Dedifferentiated amniotic fluid mesenchymal stem cell (primary cell): ENCODE measurements around the gene ERBB2.
"Not testable (repeated sequence)": the region's sequence is repeated elsewhere in the genome, so short reads cannot be mapped to it uniquely, and the experiment has no call there.

ENCODE experiments used
- DNase-seq: peaks from one replicate; pipeline ENCODE4 v3.0.0-alpha.2; 2016; ENCODE audit errors: extremely low spot score

The ERBB2 gene

GRCh38 chr17:39678340-39679116, 21.3 kb upstream of the ERBB2 start:
- no peak for DNase-seq

- no peak for DNase-seq
Measured at GRCh38 chr17:39679521-39680192, 20.2 kb upstream of the ERBB2 start.

- DNase-seq: no peak
Measured at GRCh38 chr17:39683295-39683939, 16.4 kb upstream of the ERBB2 start.

DNA sequence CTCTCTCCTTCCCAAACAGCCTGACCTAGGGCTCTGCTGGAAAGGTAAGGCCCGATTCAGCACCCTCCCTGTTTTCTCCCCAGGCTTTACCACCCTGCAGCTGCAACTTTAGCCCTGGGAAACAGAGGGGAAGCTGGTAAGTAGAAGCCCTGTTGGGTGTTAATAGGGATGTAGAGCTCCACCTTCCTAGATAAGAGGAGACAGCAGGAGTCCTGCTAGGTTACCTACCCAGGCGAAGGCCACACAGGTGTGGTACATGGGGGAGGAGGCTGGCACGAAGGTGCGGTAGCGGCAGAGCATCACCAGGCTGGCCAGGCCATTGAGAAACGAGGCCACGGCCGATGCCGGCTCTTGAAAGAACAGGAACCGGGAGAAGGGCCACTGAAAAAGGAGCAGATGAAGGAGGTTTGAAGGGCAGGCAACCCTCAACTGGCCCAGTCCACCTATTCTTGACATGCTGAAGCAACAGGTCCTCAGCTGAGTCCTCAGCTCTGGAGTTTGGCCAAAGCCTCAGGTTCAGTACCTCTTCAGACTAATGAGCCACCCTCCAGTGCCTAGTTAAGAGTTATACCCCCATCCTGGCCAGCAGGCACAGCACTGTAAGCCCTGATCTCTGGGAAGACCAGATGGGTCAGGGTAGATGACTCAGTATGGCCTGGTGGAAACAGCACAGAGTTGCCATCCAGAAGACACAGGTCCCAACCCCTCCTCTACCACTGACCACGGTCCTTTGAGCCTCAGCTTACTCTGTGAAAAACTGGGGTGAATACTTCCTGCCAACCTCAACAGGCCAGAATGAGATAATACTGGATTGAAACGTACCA, 15.3 kb upstream of the ERBB2 start:
- no peak for DNase-seq

GRCh38 chr17:39687101-39687545, 12.7 kb upstream of the ERBB2 start:
- DNase-seq: no peak

GRCh38 chr17:39687546-39688474, 12.1 kb upstream of the ERBB2 start, which contains the start of gene PGAP3:
TSS of gene PGAP3 (minus strand) at chr17:39688057. CDS start at chr17:39688014, 43 bp downstream.
- DNase-seq: peak; percentile 73

- no peak for DNase-seq
Measured at GRCh38 chr17:39688475-39688835, 11.4 kb upstream of the ERBB2 start.

- no peak for DNase-seq
Measured at GRCh38 chr17:39688945-39689344, 10.9 kb upstream of the ERBB2 start.

- DNase-seq: no peak
Measured at GRCh38 chr17:39694593-39694992, 5.3 kb upstream of the ERBB2 start.

DNA sequence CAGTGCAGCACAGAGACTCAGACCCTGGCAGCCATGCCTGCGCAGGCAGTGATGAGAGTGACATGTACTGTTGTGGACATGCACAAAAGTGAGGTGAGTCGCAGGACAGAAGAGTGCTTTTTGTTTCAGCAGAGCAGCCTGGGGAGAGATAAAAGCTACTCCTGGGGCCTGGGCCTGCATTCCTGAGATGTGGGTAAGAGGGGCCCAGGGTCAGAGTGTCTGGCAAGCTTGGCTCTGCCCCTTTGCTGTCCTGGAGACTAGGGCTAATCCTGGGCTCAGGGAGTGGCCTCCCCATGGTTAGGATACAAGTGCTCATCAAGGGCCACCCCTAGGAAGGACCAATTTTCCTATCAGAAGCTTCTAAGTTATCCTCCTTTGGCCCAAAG, 4.8 kb upstream of the ERBB2 start:
- DNase-seq: no peak

DNA sequence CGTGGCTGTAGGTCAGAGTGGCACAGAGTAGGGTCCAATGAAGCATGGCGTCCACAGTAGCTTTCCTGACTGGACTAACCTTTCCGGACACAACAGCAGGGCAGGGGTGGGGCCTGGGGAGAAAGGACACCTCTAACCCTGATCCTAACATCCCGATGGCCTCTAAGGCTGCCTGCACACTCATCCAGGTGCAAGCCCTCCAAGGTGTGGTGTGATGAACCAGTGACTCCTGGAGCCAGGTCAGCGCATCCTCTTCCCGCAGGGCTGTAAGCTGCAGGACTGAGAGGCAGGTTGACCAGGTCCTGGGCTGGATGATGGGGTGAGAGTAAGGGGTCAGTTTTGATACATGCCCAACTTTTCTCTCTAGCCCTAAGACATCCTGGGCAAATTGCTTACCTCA, 3.1 kb upstream of the ERBB2 start:
- DNase-seq: no peak

- no peak for DNase-seq
Measured at GRCh38 chr17:39697961-39698360, 1.9 kb upstream of the ERBB2 start.

- DNase-seq: not testable (repeated sequence)
Measured at GRCh38 chr17:39699157-39699817, 577 bp upstream of the ERBB2 start.

- DNase-seq: peak; percentile 15
Measured at GRCh38 chr17:39700148-39700987, 504 bp downstream of the ERBB2 start.

- no peak for DNase-seq
Measured at GRCh38 chr17:39701012-39701783, 1.3 kb downstream of the ERBB2 start.

DNA sequence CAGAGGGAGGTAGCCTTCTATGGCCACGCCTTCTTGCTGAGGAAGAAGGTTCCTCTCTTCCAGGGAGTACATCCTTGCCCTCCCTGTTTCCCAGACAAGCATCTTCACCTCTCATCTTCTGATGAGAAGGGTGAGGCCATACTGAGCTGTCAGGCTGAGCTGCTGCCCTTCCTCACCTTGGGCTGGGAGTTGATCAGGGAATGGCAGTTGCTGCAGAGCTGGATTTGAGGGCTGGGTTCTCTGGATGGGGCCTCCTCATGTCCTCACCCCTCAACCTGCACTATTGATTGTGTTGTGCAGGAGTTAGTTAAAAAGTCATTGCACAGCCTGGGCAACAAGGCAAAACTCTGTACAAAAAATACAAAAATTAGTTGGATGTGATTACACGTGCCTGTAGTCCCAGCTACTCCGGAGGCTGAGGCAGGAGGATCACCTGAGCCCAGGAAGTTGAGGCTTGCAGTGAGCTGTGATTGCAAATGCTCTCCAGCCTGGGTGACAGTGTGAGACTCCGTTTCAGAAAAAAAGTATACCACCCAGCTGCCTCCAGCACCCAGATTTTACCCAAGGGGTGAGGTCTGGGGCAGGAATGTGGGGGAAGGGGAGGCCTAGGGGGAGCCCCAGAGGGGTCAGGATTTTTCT, 2.0 kb downstream of the ERBB2 start:
- DNase-seq: no peak

- DNase-seq: no peak
Measured at GRCh38 chr17:39702901-39703893, 3.3 kb downstream of the ERBB2 start.
